Measurements from ENCODE around the gene DENND5A.

- TF ChIP-seq CTCF (conservative IDR thresholded peaks at IDR 0.05 in 1 of 2, IDR thresholded peaks at IDR 0.05 in 1 of 2; ENCODE audit: low read depth in 1 of 2, low read length in 2 of 2) (no peak), EZH2 (IDR thresholded peaks at IDR 0.05; ENCODE audit: low read length, missing control alignments) (no peak)
Measured at GRCh38 chr11:9269492-9270013, 4.4 kb upstream of the DENND5A start.
